Activated CD4-positive, CD25-positive, alpha-beta regulatory T cell treated with anti-CD3 and anti-CD28 coated beads, Interleukin-2, amount 50 U/mL, for 16 hours (primary cell): ENCODE results near the gene CDC34.

Experiments used
- DNase-seq: peaks from one replicate; pipeline ENCODE4 v3.0.0-alpha.2; 2020; ENCODE audit warnings: low read depth, low spot score

The CDC34 gene

DNA sequence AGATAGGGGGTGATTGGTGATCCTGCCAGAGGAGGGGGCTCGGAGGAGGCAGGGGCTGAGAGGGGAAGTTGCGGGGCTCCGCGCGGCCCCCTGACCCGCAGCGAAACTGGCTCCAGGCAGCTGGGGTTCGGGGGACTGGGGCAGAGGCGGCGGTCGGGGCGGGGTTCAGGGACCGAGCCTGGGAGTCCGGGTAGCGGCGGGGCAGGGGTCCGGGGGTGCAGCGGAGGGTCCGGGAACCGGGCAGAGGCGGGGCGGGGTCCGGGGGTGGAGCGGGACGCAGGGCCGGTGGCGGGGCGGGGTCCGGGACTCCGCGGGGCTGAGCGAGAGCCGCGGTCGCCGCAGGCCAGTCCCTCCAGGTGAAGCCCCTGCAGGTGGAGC is 34.1 kb upstream of the CDC34 start:
- no peak for DNase-seq

DNA sequence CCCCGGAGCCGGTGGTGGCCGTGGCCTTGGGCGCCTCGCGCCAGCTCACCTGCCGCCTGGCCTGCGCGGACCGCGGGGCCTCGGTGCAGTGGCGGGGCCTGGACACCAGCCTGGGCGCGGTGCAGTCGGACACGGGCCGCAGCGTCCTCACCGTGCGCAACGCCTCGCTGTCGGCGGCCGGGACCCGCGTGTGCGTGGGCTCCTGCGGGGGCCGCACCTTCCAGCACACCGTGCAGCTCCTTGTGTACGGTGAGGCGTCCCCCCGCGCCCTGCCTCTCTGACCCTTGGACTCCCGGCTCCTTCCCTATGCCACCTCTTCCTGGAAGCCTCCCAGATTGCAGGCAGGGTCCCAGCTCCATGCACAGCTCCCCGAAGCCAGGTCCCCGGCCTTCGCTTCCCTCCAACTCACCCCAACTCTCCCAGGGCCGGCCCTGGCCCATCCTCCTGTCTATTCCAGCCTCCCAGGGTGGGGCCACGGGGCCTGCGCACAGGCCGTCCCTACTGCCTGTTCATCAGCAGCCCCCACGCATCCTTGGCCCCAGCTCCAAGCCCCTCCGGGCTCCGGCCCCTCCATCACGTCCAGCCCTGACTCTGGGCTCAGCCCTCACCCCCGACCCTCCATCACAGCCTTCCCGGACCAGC is 33.6 kb upstream of the CDC34 start:
- DNase-seq = no peak

GRCh38 chr19:498511-498891 is 33.1 kb upstream of the CDC34 start:
- DNase-seq = no peak

DNA sequence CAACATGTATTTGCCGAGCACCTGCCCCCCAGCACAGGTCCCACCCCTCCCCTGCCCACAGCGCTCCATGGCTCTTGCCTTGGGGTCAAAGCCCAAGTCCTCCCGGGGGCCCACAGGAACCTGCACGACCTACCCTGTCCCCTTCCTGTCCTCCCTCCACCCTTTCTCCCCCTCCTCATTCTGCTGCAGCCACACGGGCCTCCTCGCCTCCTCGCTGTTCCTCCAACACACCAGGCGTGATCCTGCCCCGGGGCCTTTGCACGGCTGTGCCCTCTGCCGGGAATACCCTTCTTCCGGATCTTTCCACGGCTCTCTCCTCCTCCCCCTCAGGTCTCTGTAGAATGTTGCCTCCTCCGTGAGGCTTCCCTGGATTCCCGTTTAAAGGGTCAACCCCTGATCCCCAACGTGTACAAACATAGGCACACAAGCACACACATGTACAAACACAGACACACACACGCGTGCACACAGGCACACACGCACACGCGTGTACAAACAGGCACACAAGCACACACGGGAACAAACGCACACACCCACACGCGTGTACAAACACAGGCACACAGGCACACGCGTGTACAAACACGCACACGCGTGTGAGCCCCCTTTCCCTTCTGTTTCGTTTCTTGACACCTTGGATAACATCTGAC is 32.5 kb upstream of the CDC34 start:
- DNase-seq = no peak

DNA sequence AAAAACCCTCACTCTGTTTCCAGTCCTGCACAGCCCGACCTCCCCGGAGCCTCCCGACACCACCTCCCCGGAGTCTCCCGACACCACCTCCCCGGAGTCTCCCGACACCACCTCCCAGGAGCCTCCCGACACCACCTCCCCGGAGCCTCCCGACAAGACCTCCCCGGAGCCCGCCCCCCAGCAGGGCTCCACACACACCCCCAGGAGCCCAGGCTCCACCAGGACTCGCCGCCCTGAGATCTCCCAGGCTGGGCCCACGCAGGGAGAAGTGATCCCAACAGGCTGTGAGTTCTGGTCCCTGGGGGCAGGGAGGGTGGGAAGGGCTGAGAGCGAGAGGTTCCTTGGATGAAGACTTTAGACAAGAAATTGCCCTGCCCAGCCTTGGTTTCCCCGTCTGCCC is 29.9 kb upstream of the CDC34 start:
- DNase-seq = no peak

DNA sequence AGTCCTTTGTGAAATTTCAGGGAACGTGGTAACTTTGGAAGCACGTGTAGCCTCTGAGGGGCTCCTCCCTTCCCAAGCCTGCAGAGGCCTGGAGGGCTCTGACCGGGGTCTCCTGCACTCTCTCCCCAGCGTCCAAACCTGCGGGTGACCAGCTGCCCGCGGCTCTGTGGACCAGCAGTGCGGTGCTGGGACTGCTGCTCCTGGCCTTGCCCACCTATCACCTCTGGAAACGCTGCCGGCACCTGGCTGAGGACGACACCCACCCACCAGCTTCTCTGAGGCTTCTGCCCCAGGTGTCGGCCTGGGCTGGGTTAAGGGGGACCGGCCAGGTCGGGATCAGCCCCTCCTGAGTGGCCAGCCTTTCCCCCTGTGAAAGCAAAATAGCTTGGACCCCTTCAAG is 26.9 kb upstream of the CDC34 start:
- no peak for DNase-seq

- DNase-seq = peak; percentile 93
Observed at GRCh38 chr19:506404-507285, 24.9 kb upstream of the CDC34 start.

DNA sequence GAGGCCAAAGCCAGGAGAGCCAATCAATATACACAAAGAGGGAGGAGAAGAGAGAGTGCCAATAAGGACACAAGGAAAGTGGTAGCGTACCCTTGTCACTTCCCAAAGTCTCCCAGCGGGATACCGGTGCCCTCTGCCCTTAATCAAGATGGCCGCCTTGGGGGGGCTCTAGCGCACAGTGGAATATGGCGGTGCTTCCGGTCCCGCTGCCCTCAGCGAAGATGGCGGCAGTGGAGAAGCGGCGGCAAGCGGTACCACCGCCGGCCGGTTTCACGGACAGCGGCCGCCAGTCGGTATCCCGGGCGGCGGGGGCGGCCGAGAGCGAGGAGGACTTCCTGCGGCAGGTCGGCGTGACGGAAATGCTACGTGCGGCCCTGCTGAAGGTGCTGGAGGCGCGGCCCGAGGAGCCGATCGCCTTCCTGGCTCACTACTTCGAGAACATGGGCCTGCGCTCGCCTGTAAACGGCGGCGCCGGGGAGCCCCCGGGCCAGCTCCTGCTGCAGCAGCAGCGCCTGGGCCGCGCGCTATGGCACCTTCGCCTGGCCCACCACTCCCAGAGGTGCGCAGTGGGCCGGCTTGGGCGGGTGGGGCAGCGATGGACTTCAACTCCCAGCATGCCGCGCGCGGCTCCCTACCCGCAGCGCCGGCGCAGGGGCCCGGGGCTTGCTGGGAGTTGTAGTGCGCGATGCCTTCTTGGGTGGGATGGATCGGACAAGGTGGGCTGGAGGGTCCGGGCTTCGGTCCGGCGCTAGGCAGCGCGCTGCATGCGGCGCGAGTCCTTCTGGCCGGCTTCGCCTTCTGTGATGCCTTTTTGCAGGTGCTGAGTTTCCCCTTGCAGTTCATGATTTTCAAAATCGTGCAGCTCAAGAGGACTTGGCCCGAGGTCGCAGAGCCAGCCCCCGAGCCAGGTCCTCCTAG is 24.0 kb upstream of the CDC34 start, which contains the start of gene TPGS1:
Gene TPGS1, plus strand, starts transcription at position 212 of the 918 bp plus-strand sequence. Its CDS starts 10 bp downstream, at position 222.
- DNase-seq = peak; percentile 80

GRCh38 chr19:508204-509150 is 23.1 kb upstream of the CDC34 start:
- no peak for DNase-seq

DNA sequence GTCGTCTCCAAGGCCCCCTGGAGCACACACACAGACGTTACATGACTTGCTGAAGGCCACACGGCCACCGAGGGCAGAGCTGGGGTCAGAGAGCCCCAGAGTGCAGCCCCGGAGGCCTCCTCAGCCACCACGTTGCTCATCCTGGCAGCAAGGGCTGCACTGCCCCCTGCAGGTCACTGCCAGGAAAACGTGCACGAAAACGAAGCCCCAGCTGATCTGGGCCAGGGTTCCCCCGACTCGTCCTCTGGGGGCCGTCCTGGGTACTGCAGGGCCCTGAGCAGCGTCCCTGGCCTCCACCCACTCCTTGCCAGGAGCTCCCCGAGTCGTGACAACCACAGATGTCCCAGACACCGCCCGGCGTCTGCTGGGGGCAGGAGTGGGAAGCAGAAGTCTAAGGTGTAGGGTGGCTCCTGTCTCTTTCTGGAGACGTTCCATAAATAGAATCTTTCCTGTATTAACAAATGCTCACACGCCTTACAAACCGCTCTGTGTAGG is 20.9 kb upstream of the CDC34 start:
- DNase-seq = peak; percentile 87

DNA sequence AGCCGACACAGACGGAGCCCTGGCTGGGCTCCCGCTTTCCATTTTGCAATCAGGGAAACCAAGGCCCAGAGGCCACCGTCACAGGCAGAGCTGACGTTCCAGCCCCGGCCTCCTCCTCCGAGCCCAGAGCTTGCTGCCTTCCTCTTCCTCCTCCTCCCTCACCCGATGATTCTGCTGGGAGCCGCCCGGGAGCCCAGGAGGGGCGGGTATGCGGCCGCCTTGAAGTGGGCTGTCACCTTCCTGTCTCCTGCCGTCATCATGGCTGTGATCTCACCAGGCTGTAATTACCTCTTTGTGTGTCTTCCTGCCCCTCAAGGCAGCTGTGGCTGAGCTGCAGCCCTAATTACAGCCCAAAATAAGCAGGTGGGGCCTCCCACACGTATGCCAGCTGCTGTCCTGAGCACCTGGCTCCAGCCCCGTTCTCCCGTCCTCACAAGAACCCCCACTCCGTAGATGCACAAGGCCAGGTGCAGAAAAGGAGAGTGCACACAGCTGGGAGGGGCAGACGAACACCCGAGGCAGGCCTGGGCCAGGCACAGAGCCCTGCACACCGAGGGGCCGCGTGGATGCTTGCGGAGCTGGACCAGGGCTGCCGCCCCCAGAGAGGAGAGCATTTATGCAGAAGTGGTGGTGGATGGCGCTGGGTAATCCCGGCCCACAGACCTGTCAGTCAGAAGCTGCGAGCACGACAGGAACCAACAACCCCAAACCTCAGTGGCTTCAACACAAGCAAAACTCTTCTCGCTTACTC is 20.3 kb upstream of the CDC34 start:
- DNase-seq = peak; percentile 66

GRCh38 chr19:512547-513365 is 18.8 kb upstream of the CDC34 start:
- no peak for DNase-seq

DNA sequence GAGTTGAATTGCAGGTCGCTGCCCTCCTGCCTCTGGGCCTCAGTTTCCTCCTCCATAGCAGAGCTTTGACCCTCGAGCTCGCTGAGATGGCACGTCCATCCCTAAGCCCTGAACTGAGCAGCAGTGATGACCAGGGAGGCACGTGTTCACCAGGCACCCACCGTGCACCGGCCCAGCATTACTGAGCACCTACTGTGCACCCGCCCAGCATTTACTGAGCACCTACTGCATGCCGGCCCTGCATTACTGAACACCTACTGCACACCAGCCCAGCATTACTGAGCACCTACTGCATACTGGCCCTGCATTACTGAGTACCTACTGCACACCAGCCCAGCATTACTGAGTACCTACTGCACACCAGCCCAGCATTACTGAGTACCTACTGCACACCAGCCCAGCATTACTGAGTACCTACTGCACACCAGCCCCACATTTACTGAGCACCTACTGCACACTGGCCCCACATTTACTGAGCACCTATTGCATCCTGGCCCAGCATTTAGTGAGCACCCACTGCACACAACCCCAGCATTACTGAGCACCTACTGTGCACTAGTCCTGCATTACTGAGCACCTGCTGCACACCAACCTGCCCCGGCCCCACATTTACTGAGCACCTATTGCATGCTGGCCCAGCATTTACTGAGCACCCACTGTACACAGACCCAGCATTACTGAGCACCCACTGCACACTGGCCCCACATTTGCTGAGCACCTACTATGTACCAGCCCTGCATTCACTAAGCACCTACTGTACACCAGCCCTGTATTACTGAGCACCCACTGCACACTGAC is 18.0 kb upstream of the CDC34 start:
- DNase-seq = no peak

DNA sequence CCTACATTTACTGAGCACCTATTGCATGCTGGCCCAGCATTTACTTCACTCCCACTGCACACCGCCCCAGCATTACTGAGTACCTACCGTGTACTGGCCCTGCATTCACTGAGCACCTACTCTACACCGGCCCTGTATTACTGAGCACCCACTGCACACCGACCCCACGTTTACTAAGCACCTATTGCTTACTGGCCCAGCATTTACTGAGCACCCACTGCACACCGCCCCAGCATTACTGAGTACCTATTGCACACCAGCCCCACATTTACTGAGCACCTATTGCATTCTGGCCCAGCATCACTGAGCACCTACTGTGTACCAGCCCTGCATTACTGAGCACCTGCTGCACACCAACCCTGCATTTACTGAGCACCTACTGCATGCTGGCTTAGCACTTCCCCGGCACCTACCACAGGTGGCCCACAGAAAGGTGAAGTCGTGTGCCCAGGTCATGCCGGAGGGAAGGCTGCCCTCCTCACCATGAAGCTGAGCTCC is 17.3 kb upstream of the CDC34 start:
- DNase-seq = no peak

DNA sequence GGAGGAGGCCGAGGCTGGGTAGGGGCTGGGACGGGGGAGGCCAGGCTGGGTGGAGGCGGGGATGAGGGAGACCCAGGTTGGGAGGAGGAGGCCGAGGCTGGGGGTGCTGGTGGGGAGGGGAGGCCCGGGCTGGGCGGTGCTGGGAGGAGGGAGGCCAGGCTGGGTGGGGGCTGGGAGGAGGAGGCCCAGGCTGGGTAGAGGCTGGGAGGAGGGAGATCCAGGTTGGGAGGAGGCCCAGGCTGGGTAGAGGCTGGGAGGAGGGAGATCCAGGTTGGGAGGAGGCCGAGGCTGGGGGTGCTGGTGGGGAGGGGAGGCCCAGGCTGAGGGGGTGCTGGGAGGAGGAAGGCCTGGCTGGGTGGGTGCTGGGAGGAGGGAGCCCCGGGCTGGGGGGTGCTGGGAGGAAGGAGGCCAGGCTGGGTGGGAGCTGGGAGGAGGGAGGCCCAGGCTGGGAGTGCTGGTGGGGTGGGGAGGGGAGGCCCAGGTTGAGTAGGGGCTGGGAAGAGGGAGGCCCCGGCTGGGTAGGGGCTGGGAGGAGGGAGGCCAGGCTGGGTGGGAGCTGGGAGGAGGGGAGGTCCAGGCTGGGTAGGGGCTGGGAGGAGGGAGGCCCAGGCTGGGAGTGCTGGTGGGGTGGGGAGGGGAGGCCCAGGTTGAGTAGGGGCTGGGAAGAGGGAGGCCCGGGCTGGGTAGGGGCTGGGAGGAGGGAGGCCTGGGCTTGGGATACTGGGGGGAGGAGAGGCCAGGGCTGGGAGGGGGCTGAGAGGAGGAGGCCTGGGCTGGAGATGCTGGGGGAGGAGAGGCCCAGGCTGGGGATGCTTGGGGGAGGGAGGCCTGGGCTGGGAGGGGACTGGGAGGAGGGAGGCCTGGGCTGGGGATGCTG is 13.6 kb upstream of the CDC34 start:
- no peak for DNase-seq

DNA sequence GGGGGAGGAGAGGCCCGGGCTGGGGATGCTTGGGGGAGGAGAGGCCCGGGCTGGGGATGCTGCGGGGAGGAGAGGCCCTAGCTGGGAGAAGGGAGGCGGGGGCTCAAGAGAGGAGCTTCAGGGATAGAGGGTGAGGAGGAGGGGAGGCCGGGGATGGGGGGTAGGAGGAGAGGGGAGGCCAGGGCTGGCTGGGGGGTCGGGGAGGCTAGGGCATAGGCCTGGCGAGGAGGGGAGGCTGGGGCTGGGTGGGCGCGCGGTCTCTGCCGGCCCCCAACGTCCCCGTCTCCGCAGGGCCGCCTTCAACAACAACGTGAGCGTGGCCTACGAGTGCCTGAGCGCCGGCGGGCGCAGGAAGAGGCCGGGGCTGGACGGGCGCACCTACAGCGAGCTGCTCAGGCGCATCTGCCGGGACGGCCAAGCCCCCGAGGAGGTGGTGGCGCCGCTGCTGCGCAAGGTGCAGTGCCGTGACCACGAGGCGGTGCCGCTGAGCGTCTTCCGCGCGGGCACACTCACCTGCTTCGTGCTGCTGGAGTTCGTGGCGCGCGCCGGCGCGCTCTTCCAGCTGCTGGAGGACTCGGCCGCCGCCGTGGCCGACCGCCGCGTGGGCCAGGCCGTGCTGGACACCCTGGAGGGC is 12.8 kb upstream of the CDC34 start:
- DNase-seq = no peak
